Measurements from ENCODE around the gene ZNF814.
A peak's percentile ranks its signal among the peaks of the same experiment; 100 is the strongest.

Gene ZNF814

DNA sequence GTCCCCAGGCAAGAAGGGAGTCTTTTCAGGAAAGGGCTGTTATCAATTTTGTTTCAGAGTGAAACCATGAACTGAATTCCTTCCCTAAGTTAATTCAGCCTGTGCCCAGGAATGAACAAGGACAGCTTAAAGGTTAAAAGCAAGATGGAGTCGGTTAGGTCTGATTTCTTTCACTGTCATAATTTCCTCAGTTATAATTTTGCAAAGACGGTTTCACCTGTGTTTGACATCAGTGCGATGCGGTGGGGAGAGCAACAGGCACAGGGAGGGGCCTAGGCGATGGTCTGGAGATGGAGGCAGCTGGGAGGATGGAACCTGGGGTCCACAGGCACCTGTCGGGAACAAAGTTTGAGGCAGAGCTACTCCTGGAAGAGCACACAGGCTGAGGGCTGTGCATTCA is 68.2 kb downstream of the ZNF814 start:
- no CpG with 5 or more reads among the region's 6 CpGs for WGBS (ENCODE audit: extremely low coverage, insufficient coverage, insufficient read length)
- Histone ChIP-seq H3K36me3 (ENCODE audit: control insufficient read depth in 1 of 2, insufficient read depth in 2 of 2, low read length in 2 of 2) (peaks cover 3 to 4% of the 10 kb centered on the region in 2 experiments), H2AK5ac (ENCODE audit: low read length) (peak overlapping the region; percentile 29), H3K9ac (ENCODE audit: low read length) (no peak overlapping the region), H3K14ac (ENCODE audit: low read length) (peak overlapping the region; percentile 53), H3K23ac (ENCODE audit: low read length) (no peak overlapping the region), H3K27ac (ENCODE audit: low read depth, low read length) (no peak overlapping the region), H3K27me3 (ENCODE audit: insufficient read depth, low read length) (no peaks in the 10 kb centered on the region), H3K4me1 (ENCODE audit: control insufficient read depth in 1 of 2, insufficient read depth in 2 of 2, low read length in 2 of 2) (peaks cover 13 to 21% of the 10 kb centered on the region in 2 experiments), H2AFZ (ENCODE audit: insufficient read depth, low read length, poor library complexity) (no peak overlapping the region), H4K8ac (ENCODE audit: low read depth, low read length) (no peak overlapping the region), H2BK12ac (ENCODE audit: low read length) (peak overlapping the region; percentile 69), H3K9me3 (ENCODE audit: insufficient read depth, low read depth, low read length) (no peaks in the 10 kb centered on the region), H2BK5ac (ENCODE audit: low read depth, low read length, poor library complexity) (no peak overlapping the region), H3K18ac (ENCODE audit: low read length) (no peak overlapping the region), H3K79me2 (ENCODE audit: control insufficient read depth, insufficient read depth, low read length, poor library complexity) (peaks cover 13% of the 10 kb centered on the region), H4K12ac (ENCODE audit: low read depth, low read length) (peak overlapping the region; percentile 77), H3K4me2 (ENCODE audit: low read length) (peak overlapping the region; percentile 94), H3K79me1 (ENCODE audit: low read length) (peaks cover 15% of the 10 kb centered on the region), H3K4me3 (ENCODE audit: low read depth, low read length) (no peak overlapping the region), H3K4ac (ENCODE audit: low read depth, low read length) (peak overlapping the region; percentile 97), H2BK120ac (ENCODE audit: insufficient read depth, low read length, poor library complexity) (no peak overlapping the region), H4K91ac (ENCODE audit: low read depth, low read length) (no peak overlapping the region)
- DNase-seq = no peak

- H3K4me2 ChIP-seq (ENCODE audit: low read length) = peak overlapping the region; percentile 94
- peak overlapping the region; percentile 85 for H4K8ac ChIP-seq (ENCODE audit: low read depth, low read length)
- H3K23ac ChIP-seq (ENCODE audit: low read length) = no peak overlapping the region
- H3K27ac ChIP-seq (ENCODE audit: low read depth, low read length) = peak overlapping the region; percentile 71
- H3K9me3 ChIP-seq (ENCODE audit: insufficient read depth, low read depth, low read length) = no peaks in the 10 kb centered on the region
- no CpG with 5 or more reads among the region's 44 CpGs for WGBS (ENCODE audit: extremely low coverage, insufficient coverage, insufficient read length)
- H3K79me1 ChIP-seq (ENCODE audit: low read length) = peaks cover 23% of the 10 kb centered on the region
- peaks cover 14% of the 10 kb centered on the region for H3K79me2 ChIP-seq (ENCODE audit: control insufficient read depth, insufficient read depth, low read length, poor library complexity)
- H3K14ac ChIP-seq (ENCODE audit: low read length) = peak overlapping the region; percentile 92
- H2AK5ac ChIP-seq (ENCODE audit: low read length) = peak overlapping the region; percentile 85
- peak overlapping the region; percentile 93 for H3K9ac ChIP-seq (ENCODE audit: low read length)
- peak; percentile 98 to 99 for DNase-seq
- peak overlapping the region; percentile 23 for H2BK12ac ChIP-seq (ENCODE audit: low read length)
- peak overlapping the region; percentile 62 for H2BK5ac ChIP-seq (ENCODE audit: low read depth, low read length, poor library complexity)
- peak overlapping the region; percentile 93 for H3K18ac ChIP-seq (ENCODE audit: low read length)
- peaks cover 14 to 26% of the 10 kb centered on the region in 2 experiments for H3K4me1 ChIP-seq (ENCODE audit: control insufficient read depth in 1 of 2, insufficient read depth in 2 of 2, low read length in 2 of 2)
- no peaks in the 10 kb centered on the region for H3K27me3 ChIP-seq (ENCODE audit: insufficient read depth, low read length)
- peak overlapping the region; percentile 91 for H2BK120ac ChIP-seq (ENCODE audit: insufficient read depth, low read length, poor library complexity)
- peak overlapping the region; percentile 82 for H3K4ac ChIP-seq (ENCODE audit: low read depth, low read length)
- peak overlapping the region; percentile 76 for H4K12ac ChIP-seq (ENCODE audit: low read depth, low read length)
- peak overlapping the region; percentile 73 for H2AFZ ChIP-seq (ENCODE audit: insufficient read depth, low read length, poor library complexity)
- peak overlapping the region; percentile 91 for H4K91ac ChIP-seq (ENCODE audit: low read depth, low read length)
- H3K36me3 ChIP-seq (ENCODE audit: control insufficient read depth in 1 of 2, insufficient read depth in 2 of 2, low read length in 2 of 2) = no peaks in the 10 kb centered on the region
- H3K4me3 ChIP-seq (ENCODE audit: low read depth, low read length) = peak overlapping the region; percentile 93
Measured at GRCh38 chr19:57819475-57820148, 69.2 kb downstream of the ZNF814 start.

GRCh38 chr19:57818378-57818777 is 70.5 kb downstream of the ZNF814 start:
- no peak overlapping the region for H4K12ac ChIP-seq (ENCODE audit: low read depth, low read length)
- peak overlapping the region; percentile 24 for H2BK120ac ChIP-seq (ENCODE audit: insufficient read depth, low read length, poor library complexity)
- no peaks in the 10 kb centered on the region for H3K9me3 ChIP-seq (ENCODE audit: insufficient read depth, low read depth, low read length)
- peak overlapping the region; percentile 55 for H3K14ac ChIP-seq (ENCODE audit: low read length)
- H3K4me2 ChIP-seq (ENCODE audit: low read length) = no peak overlapping the region
- no peak overlapping the region for H2BK12ac ChIP-seq (ENCODE audit: low read length)
- DNase-seq = peak in 1 of 2 donors; percentile 28
- H3K79me1 ChIP-seq (ENCODE audit: low read length) = peaks cover 27% of the 10 kb centered on the region
- H3K36me3 ChIP-seq (ENCODE audit: control insufficient read depth in 1 of 2, insufficient read depth in 2 of 2, low read length in 2 of 2) = no peaks in the 10 kb centered on the region
- peaks cover 19% of the 10 kb centered on the region for H3K79me2 ChIP-seq (ENCODE audit: control insufficient read depth, insufficient read depth, low read length, poor library complexity)
- no peak overlapping the region for H3K23ac ChIP-seq (ENCODE audit: low read length)
- peaks cover 18 to 27% of the 10 kb centered on the region in 2 experiments for H3K4me1 ChIP-seq (ENCODE audit: control insufficient read depth in 1 of 2, insufficient read depth in 2 of 2, low read length in 2 of 2)
- H4K8ac ChIP-seq (ENCODE audit: low read depth, low read length) = peak overlapping the region; percentile 69
- H3K27ac ChIP-seq (ENCODE audit: low read depth, low read length) = peak overlapping the region; percentile 50
- H3K18ac ChIP-seq (ENCODE audit: low read length) = no peak overlapping the region
- no peak overlapping the region for H3K4me3 ChIP-seq (ENCODE audit: low read depth, low read length)
- H2AK5ac ChIP-seq (ENCODE audit: low read length) = no peak overlapping the region
- peak overlapping the region; percentile 35 for H3K4ac ChIP-seq (ENCODE audit: low read depth, low read length)
- H2AFZ ChIP-seq (ENCODE audit: insufficient read depth, low read length, poor library complexity) = no peak overlapping the region
- WGBS (ENCODE audit: extremely low coverage, insufficient coverage, insufficient read length) = no CpG with 5 or more reads among the region's 7 CpGs
- H2BK5ac ChIP-seq (ENCODE audit: low read depth, low read length, poor library complexity) = no peak overlapping the region
- no peak overlapping the region for H3K9ac ChIP-seq (ENCODE audit: low read length)
- H3K27me3 ChIP-seq (ENCODE audit: insufficient read depth, low read length) = no peaks in the 10 kb centered on the region
- peak overlapping the region; percentile 43 for H4K91ac ChIP-seq (ENCODE audit: low read depth, low read length)

- Histone ChIP-seq H3K4me1 (ENCODE audit: control insufficient read depth in 1 of 2, insufficient read depth in 2 of 2, low read length in 2 of 2) (peaks cover 20 to 29% of the 10 kb centered on the region in 2 experiments), H3K4me2 (ENCODE audit: low read length) (no peak overlapping the region), H2BK12ac (ENCODE audit: low read length) (no peak overlapping the region), H3K9ac (ENCODE audit: low read length) (no peak overlapping the region), H3K9me3 (ENCODE audit: insufficient read depth, low read depth, low read length) (no peaks in the 10 kb centered on the region), H3K79me2 (ENCODE audit: control insufficient read depth, insufficient read depth, low read length, poor library complexity) (peaks cover 19% of the 10 kb centered on the region), H3K27ac (ENCODE audit: low read depth, low read length) (peak overlapping the region; percentile 50), H2AK5ac (ENCODE audit: low read length) (peak overlapping the region; percentile 90), H2BK120ac (ENCODE audit: insufficient read depth, low read length, poor library complexity) (peak overlapping the region; percentile 24), H3K4me3 (ENCODE audit: low read depth, low read length) (no peak overlapping the region), H3K18ac (ENCODE audit: low read length) (peak overlapping the region; percentile 46), H3K27me3 (ENCODE audit: insufficient read depth, low read length) (no peaks in the 10 kb centered on the region), H3K36me3 (ENCODE audit: control insufficient read depth in 1 of 2, insufficient read depth in 2 of 2, low read length in 2 of 2) (peaks cover 1 to 2% of the 10 kb centered on the region in 2 experiments), H4K91ac (ENCODE audit: low read depth, low read length) (peak overlapping the region; percentile 43), H4K12ac (ENCODE audit: low read depth, low read length) (no peak overlapping the region), H2AFZ (ENCODE audit: insufficient read depth, low read length, poor library complexity) (no peak overlapping the region), H3K4ac (ENCODE audit: low read depth, low read length) (peak overlapping the region; percentile 27), H4K8ac (ENCODE audit: low read depth, low read length) (peak overlapping the region; percentile 69), H3K23ac (ENCODE audit: low read length) (no peak overlapping the region), H2BK5ac (ENCODE audit: low read depth, low read length, poor library complexity) (no peak overlapping the region), H3K79me1 (ENCODE audit: low read length) (peaks cover 27% of the 10 kb centered on the region), H3K14ac (ENCODE audit: low read length) (peak overlapping the region; percentile 55)
- no peak for DNase-seq
- no CpG with 5 or more reads among the region's 14 CpGs for WGBS (ENCODE audit: extremely low coverage, insufficient coverage, insufficient read length)
Measured at GRCh38 chr19:57817976-57818375, 70.9 kb downstream of the ZNF814 start.

All from trophoblast cell (in vitro differentiated cells and primary cell).